IPS-18c (cell line): ENCODE measurements around the gene HNRNPLL.

Experiments
- H3K4me3 ChIP-seq: 2 replicates; pipeline ENCODE4 v1.7.0; 2013; ENCODE audit warnings: low read depth, mild to moderate bottlenecking, low read length, moderate library complexity; ENCODE audit not compliant: insufficient read depth
- H3K9me3 ChIP-seq: one replicate; pipeline ENCODE4 v1.6.1; 2013; ENCODE audit warnings: mild to moderate bottlenecking, low read length, moderate library complexity; ENCODE audit not compliant: control insufficient read depth, insufficient read depth

Gene HNRNPLL

DNA sequence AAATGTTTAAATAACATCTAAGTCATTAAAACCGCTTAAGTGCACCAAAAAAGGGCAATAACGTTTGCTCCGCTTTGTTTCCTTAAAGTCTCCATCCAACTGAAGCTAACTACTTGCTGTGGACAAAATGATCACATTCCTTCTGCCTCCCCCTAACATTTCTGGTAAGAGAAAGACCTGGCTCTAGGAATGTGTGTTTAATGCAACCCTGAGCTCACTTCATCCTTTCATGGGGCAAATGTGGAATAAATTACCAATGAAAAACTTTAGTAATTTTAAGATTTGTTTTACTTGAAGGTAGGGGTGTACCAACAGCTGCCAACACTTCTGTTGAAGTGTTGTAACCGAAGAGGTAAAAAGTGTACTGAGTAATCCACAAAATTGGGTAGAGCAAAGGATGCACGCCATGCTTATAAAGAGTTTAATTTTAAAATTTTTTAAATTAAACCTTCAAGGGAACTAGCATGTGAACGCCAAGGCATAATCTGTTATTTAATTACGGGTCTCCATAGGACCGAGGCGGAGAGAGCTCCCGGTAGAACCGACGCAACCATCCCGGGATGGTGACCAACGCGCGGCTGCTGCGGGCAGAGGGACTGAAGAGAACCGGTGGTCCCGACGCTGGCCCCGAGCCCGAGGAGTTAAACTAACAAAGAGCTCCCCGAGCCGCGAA lies 1.1 kb downstream of the HNRNPLL start:
- Histone ChIP-seq H3K9me3 (no peaks in the 10 kb centered on the region), H3K4me3 (peak overlapping the region; percentile 87)

DNA sequence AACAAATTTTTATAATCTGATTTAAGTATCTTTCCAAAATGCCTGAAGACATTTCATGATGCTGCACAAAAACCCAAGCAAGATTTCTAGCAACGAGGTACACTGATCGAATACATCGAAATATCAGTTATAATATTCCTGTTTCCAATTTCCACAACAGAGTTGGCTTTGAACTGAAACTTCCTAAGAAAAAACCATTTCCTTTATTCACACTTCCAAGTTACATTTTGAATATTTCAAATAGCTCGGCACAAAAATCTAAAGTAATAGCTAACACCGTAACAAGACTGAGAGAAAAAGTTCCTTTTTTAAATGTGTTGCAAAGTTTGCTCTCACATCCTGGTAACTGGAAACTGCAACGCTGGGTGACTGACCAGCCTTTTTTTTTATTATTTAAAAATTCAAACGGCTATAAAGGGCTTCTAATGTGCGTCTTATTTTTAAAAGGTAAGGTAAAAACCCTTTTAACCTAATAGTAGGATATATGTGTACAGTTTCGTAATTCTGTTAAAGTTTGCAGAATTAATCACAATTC lies 1.7 kb downstream of the HNRNPLL start:
- Histone ChIP-seq H3K4me3 (peak overlapping the region; percentile 87), H3K9me3 (no peaks in the 10 kb centered on the region)

DNA sequence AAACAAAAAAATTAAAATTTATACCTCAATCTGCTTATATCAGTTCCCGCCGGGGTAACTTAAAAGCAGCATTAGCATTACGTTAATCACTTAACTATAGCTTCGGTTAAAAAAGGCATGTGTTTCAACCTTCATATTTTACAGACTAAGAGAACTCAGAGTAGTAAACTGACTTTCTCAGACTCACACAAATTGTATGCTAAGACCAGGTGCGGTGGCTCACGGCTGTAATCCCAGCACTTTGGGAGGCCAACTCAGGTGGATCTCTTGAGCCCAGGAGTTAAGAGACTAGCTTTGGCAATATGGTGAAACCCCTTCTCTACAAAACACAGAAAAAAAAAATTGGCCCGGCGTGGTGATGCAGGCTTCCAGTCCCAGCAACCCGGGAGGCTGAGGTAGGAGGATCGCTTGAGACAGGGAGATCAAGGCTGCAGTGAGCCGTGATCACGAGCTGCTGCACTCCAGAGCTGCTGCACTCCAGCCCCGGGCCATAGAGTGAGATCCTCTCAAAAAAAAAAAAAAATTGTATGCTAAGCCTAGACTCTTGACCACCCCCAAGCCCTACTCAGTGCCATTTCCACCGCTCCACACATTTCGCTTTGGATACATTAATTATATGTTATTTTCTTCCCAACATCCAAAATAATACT lies 2.4 kb downstream of the HNRNPLL start:
- peak overlapping the region; percentile 87; the same call in 1 of the 2 replicates for H3K4me3 ChIP-seq
- H3K9me3 ChIP-seq: no peaks in the 10 kb centered on the region

DNA sequence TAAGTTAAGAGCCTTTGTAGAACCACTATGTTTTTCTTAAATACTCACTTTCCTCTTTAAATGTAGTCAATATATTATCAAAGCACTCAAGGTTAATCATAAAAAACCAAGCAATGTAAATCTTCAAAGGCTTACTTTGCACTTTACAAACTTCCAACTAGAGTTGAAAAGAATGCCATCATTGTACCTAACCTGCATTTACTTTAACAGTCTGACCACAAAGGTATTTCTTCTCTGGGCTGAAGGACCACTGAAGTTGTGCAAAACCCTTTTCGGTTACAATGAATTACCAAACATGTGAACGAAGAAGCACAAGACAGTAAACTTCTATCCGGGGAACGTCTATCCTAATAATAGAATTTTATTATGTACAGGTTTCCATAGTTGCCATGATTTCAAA lies 3.0 kb downstream of the HNRNPLL start:
- Histone ChIP-seq H3K9me3 (no peaks in the 10 kb centered on the region), H3K4me3 (no peak overlapping the region)

DNA sequence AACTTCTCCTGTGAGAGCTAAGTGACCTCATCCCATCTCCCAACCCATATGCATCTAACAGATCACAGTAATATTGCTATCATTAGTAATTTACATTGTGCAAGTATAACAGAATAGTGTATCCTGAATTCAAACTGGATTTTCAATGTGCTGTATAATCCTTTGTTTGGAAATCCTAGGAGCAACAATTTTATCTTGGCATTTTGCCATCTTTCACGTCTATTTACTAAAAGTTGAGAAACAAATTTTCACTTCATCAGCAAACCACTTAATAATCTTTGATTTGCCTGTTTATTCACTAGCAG lies 3.8 kb downstream of the HNRNPLL start:
- Histone ChIP-seq H3K9me3 (no peaks in the 10 kb centered on the region), H3K4me3 (no peak overlapping the region)

DNA sequence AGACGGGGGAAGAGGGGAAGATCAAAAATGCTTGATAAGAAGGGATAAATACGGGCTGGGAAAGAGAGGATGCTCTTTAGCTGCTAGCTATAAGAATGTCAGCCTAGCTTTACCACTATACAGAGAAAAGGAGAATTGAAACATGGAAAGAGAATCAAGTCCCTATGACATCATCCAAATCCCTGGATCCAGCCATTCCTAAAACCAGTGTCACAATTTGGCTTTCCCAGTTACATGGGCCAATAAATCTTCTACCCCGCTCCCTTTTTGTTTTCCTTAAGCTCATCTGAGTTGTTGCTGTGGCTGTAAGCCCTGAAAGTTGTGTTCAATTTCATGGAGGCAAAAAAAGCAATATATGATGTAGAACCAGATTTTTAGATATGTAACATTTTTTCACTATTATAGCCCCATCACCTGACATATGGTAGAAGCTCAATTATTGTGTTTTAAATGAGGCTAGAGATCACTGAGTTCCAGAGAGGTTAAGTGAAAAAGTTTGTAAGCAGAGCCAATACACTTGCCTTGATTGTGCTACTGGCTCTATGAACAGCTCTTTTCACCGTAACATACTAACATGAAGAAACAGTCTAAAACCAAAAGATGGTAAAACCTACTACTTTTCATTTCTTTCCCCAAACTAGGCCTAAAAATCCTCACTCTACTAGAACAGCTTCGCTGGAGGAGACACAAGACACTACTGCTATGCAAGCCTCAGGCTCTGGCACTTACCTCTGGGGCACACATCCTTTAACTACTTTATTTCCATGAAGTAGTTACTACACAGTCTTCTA lies 4.3 kb downstream of the HNRNPLL start:
- no peak overlapping the region for H3K4me3 ChIP-seq

DNA sequence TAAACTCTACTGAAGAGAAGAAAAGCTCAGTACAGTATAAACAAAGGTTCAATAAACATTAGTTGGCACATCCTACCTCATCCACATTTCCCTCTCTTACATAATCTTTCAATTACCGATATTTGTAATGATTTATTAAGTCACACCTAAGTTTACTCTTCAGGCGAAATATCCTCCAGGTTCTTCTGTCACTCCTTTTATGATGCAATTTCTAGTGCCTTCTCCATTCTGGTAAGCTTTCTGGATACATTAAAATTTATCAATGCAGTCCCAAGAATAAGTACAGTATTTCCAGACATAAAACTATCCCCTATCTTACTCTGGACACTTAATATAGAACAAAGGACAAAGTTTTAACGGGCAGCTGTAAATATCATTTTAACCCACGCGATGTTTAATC lies 5.6 kb downstream of the HNRNPLL start:
- H3K9me3 ChIP-seq: no peaks in the 10 kb centered on the region
- H3K4me3 ChIP-seq: no peak overlapping the region

More for the DNA sequence above, 4.3 kb downstream of the HNRNPLL start:
- no peaks in the 10 kb centered on the region for H3K9me3 ChIP-seq

DNA sequence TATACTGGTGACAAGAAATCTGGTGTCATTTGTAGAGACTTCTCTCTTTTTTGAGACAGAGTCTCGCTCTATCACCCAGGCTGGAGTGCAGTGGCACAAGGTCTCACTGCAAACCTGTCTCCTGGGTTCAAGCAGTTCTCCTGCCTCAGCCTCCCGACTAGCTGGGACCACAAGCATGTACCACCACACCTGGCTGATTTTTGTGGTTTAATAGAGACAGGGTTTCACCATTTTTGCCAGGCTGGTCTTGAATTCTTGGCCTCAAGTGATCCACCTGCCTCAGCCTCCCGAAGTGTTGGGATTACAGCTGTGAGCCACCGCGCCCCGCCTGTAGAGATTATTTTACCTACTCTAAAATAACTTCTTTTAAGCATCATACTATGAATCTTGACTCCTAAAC lies 6.5 kb downstream of the HNRNPLL start:
- H3K9me3 ChIP-seq: no peaks in the 10 kb centered on the region
- H3K4me3 ChIP-seq: no peak overlapping the region

DNA sequence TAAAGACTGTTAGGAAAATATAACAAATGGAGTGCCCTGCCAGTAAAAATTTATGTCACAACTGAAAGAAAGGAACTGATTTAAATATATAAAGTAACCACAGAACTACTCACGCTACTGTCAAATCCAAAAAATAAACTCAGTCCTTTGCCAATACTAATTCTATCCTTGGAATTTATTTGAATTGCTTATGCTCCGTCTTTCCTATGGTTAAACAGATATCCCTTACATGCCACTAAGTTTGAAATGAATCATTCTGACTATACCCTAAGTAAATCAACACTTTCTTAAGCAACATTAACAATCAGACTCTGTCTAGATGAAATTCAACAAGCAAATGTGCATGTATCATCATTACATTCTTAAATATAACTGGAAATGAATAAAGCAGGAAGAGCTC lies 9.8 kb downstream of the HNRNPLL start:
- no peak overlapping the region for H3K4me3 ChIP-seq
- no peaks in the 10 kb centered on the region for H3K9me3 ChIP-seq

DNA sequence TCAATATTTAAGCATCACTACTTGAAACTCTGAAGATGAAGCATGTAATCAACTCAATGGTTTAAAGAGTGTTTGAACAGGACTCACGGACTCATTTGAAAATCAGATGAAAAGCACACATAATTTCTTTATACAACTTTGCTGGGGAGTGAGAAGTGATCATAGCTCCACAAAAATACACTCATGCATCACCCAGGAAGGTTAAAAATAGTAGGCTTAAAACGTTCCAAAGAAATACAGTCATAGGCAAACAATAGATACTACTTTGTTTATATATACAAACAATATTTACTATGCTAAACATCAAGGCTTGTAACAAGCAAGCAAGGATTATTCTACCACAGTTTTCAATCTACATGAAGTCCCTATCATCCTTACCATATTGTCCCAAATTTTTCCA lies 11.6 kb downstream of the HNRNPLL start:
- no peak overlapping the region for H3K4me3 ChIP-seq
- H3K9me3 ChIP-seq: no peaks in the 10 kb centered on the region

DNA sequence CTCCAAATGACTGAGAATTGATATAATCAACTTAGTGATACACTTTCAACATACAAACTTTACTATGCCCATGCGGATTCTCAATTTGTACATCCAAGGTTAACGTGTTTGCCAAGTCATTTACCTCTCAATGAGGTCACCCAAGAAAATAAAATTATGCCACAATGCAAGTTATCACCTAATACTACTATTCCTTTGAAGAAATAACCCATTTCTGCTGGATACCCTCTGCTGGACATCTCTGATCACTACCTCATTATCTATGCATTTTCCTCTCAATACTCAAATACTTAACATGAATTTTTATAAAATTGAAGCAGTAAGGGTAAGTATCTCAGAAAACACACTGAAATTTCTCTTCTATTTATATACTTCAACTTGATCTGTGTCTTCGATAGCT lies 12.7 kb downstream of the HNRNPLL start:
- Histone ChIP-seq H3K4me3 (no peak overlapping the region), H3K9me3 (no peaks in the 10 kb centered on the region)

DNA sequence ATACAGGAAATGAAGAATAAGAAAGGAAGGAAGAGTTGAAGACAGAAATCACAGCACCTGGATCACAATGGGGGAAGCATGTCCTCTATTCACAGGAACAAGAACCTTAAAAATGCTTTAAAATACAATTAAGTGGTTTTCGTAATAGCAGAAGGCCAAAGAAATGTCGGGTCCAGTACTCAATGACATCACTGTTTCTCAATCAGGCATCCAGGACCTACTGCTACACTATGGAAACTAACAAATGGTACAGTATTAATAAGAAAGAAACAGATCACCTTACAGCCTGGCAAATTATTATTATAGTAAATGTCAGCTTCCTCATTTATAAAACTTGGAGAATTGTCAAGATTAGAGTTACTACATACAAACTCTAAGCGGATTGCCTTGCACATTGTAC lies 15.8 kb downstream of the HNRNPLL start:
- Histone ChIP-seq H3K4me3 (no peak overlapping the region), H3K9me3 (no peaks in the 10 kb centered on the region)

DNA sequence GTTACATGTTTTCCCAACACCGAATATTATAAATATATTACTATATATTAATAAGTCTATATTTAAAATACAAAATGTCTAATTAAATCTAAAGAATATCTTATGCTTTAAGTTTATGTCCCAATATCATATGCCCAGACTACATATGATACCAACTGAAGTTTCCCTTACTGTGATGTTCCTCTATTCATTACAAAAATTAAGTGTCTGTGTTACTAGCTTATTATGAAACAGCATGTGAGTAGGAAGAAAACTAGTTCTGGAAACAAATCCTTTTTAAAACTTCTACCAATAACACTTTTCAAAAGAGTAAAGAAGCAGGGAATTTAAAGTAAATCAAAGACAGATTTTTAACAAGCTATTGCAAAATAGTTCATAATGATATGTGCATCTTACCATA lies 17.8 kb downstream of the HNRNPLL start:
- no peak overlapping the region for H3K4me3 ChIP-seq
- no peaks in the 10 kb centered on the region for H3K9me3 ChIP-seq

DNA sequence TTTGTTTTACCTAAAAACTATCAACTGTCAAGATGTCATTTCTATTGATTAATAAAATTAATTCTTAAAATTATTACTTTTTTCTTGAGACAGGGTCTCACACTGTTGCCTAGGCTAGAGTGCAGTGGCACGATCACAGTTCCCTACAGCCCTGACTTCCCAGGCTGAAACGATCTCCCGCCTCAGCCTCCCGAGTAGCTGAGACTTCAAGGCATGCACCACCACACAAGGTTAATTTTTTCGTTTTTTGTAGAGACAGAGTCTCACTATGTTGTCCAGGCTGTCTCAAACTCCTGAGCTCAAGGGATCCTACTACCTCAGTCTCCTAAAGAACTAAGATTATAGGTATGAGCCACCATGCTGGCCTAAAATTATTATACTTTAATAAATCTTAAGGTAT lies 18.7 kb downstream of the HNRNPLL start:
- H3K4me3 ChIP-seq: no peak overlapping the region

DNA sequence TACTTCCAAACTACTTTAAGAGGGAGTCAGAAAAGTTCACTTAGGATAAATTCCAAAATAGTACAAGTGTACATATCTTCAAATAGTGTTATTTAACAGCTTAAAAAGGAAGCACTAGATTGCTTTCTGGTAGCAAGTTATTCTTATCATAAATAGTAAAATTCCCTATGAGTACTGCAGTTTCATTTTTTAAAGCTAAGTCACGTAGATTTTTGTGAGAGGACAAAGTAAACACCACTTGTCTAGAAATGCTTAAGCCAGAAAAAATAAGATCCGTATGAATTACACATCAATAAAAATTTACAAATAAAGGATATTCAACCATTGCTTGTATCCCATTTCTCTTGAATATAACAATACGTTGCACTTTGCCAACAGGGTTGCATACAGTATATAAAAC lies 19.2 kb downstream of the HNRNPLL start:
- no peaks in the 10 kb centered on the region for H3K9me3 ChIP-seq
- H3K4me3 ChIP-seq: no peak overlapping the region

More for the DNA sequence above, 18.7 kb downstream of the HNRNPLL start:
- H3K9me3 ChIP-seq: no peaks in the 10 kb centered on the region

DNA sequence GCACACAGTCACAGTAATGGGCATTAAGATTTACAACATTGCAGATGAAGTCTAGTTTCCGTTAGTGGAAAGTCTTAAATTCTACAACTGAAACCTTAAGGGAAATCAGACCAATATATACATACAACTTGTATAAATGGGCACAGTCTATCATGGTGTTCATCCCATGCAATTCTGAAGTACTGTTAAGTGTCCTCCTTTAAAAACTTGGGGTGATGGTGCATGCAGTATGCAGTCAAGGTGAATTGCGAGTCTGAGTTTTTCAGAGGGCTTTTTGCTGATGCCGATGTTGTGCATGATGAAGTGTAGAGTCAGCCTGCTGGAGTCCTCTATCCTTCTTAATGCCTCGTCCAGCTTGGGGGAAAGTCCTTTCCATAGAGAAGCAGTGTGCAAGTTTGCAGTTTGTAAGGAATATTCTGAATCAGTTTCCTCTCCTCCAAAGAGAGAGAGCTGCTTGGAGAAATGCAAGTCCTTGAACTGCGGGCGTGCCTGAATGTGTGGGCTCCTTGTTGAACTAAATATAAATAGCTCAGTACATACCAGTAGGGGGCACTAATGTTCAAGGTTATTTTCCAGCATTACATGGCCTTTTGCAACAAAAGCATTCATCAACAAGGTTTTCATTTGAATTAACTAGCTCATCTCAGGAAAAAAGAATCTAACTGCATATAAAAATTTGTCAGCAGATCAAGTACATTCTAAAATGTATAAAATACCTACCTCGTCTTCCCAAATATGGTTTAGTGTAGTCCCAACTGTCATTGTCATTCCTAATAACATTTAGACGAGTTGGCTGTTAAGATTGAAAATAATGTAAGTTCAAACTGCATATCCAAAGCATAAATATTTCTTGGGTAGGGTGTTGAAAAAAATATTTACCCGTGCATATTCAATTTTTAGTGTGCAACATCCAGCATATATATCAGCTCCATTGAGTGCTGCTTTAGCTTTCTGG lies 21.3 kb downstream of the HNRNPLL start:
- Histone ChIP-seq H3K9me3 (no peaks in the 10 kb centered on the region), H3K4me3 (no peak overlapping the region)

DNA sequence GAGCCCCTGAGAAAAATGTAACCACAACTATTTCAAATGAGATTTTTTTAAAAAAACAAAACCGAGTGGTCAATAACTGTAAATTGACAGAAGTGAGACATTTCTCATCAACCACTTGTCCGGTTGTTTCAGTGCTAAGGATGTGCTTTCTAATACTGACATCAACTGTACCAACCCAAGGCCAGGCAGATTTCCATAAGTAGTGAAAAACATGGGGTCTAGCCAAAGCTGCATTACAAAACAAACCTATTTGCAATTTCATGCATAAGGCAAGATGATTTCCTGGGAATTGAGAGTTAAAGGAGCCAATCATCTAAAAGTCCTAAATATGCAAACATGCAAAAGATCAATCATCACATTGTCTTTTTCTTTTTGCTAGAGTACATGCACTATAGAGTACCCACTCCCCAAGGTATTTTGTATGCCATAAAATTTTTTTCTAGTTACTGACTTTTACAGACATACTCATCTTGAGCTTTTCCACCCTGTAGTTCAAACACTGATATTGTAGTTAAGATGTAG lies 22.6 kb downstream of the HNRNPLL start:
- Histone ChIP-seq H3K9me3 (no peaks in the 10 kb centered on the region), H3K4me3 (no peak overlapping the region)
